CD8-positive, alpha-beta memory T cell (primary cell): Measurements from ENCODE around the gene EVA1A. TPM values are rescaled to one million over a fixed set of nuclear protein-coding genes. Genes with fewer than 3 reads are reported as not detected.

Experiments
- CTCF ChIA-PET: fragments of 350-600 bp; sonication (Branson Sonifier 250); formaldehyde crosslinking; loops from one replicate; lab custom pipeline; 2021; ENCODE audit warnings: antibody characterized with exemption; lab: Charles Lee
- POLR2A ChIA-PET: fragments of 350-600 bp; sonication (Branson Sonifier 250); formaldehyde crosslinking; loops from one replicate; lab custom pipeline; 2021; ENCODE audit warnings: antibody characterized with exemption; lab: Charles Lee
- DNase-seq, 5 donors: peaks; one replicate each; pipeline versions ENCODE4 v3.0.0 to v3.0.0-alpha.2; 2020 to 2022; ENCODE audit warnings: mixed read lengths in 1 of 5
- H3K27ac ChIP-seq: one replicate; pipeline ENCODE4 v1.7.0; 2013; ENCODE audit warnings: low read depth, mild to moderate bottlenecking, low read length, moderate library complexity
- H3K27me3 ChIP-seq: 2 replicates; pipeline ENCODE4 v1.7.0; 2013; ENCODE audit warnings: low read length, mild to moderate bottlenecking; ENCODE audit not compliant: insufficient read depth, poor library complexity, severe bottlenecking
- H3K36me3 ChIP-seq: 2 replicates; pipeline ENCODE4 v1.7.0; 2013; ENCODE audit warnings: mild to moderate bottlenecking, low read length, moderate library complexity; ENCODE audit not compliant: insufficient read depth
- H3K4me1 ChIP-seq: 2 replicates; pipeline ENCODE4 v1.7.0; 2013; ENCODE audit warnings: mild to moderate bottlenecking, low read length, moderate library complexity; ENCODE audit not compliant: insufficient read depth
- H3K4me3 ChIP-seq: 2 replicates; pipeline ENCODE4 v1.7.0; 2013; ENCODE audit warnings: mild to moderate bottlenecking, low read length
- H3K9me3 ChIP-seq: 2 replicates; pipeline ENCODE4 v1.7.0; 2013; ENCODE audit warnings: mild to moderate bottlenecking, low read length
- H3K27ac Mint-ChIP-seq, 8 donors: one replicate each; pipeline ENCODE4 v1.8.0; 2020 to 2021; ENCODE audit warnings: mixed read lengths in 8 of 8, mild to moderate bottlenecking in 6 of 8, inconsistent platforms in 3 of 8, moderate library complexity in 3 of 8
- H3K27me3 Mint-ChIP-seq, 2 donors: one replicate each; pipeline ENCODE4 v1.8.0; 2020 to 2021; ENCODE audit warnings: mixed read lengths in 2 of 2, mild to moderate bottlenecking in 1 of 2, moderate library complexity in 1 of 2
- H3K36me3 Mint-ChIP-seq, 3 donors: one replicate each; pipeline ENCODE4 v1.8.0; 2020 to 2021; ENCODE audit warnings: mixed read lengths in 3 of 3, inconsistent platforms in 1 of 3, mild to moderate bottlenecking in 1 of 3
- H3K4me1 Mint-ChIP-seq, 3 donors: one replicate each; pipeline ENCODE4 v1.8.0; 2020 to 2021; ENCODE audit warnings: mixed read lengths in 3 of 3, inconsistent platforms in 1 of 3, mild to moderate bottlenecking in 1 of 3
- H3K4me3 Mint-ChIP-seq, 7 donors: one replicate each; pipeline ENCODE4 v1.8.0; 2020 to 2021; ENCODE audit warnings: mixed read lengths in 7 of 7, mild to moderate bottlenecking in 6 of 7, moderate library complexity in 4 of 7, inconsistent platforms in 2 of 7
- H3K9me3 Mint-ChIP-seq, 5 donors: one replicate each; pipeline ENCODE4 v1.8.0; 2020 to 2022; ENCODE audit warnings: mixed read lengths in 5 of 5, mild to moderate bottlenecking in 3 of 5, moderate library complexity in 2 of 5, inconsistent platforms in 1 of 5
- polyA plus RNA-seq: library from polyadenylated mRNA; unstranded; fragments of 300-500 nt; fragmentation: Illumina TruSeq; gene quantifications from one replicate; pipeline ENCODE4 v1.2.3, GENCODE V29; 2021
- total RNA-seq, 2 experiments: library from RNA; stranded (reverse); gene quantifications; one replicate each; pipeline ENCODE4 v1.2.3, GENCODE V29; 2021

The EVA1A gene
- total and polyA plus RNA-seq, 3 experiments from 2014 or later, result not detected

- POLR2A ChIA-PET, result no interaction called here
- peaks cover 4% of the 10 kb centered on the region for H3K4me1 ChIP-seq
- Mint-ChIP-seq H3K4me3 (no peak overlapping the region), H3K27me3 (peaks cover 36 to 61% of the 10 kb centered on the region in 2 donors), H3K27ac (no peak overlapping the region), H3K4me1 (peaks cover 0 to 6% (median 0%) of the 10 kb centered on the region in 3 donors), H3K36me3 (no peaks in the 10 kb centered on the region), H3K9me3 (no peaks in the 10 kb centered on the region)
- H3K27me3 ChIP-seq, result peaks cover 10% of the 10 kb centered on the region
- H3K27ac ChIP-seq, result no peak overlapping the region
- no peak overlapping the region for H3K4me3 ChIP-seq
- CTCF ChIA-PET, result interaction anchor here (1.5 kb wide), 1 partner anchor 10 kb away, joined by 3 read pairs; no protein-coding TSS in a partner anchor
- DNase-seq, result no peak
- no peaks in the 10 kb centered on the region for H3K9me3 ChIP-seq
- no peaks in the 10 kb centered on the region for H3K36me3 ChIP-seq
These were observed 45.2 kb upstream of the EVA1A start for GRCh38 chr2:75605770-75606529.

GRCh38 chr2:75604484-75604883, 43.7 kb upstream of the EVA1A start:
- no peak for DNase-seq
- Mint-ChIP-seq H3K27me3 (peaks cover 31 to 54% of the 10 kb centered on the region in 2 donors), H3K27ac (no peak overlapping the region), H3K36me3 (no peaks in the 10 kb centered on the region), H3K4me1 (peaks cover 0 to 6% (median 0%) of the 10 kb centered on the region in 3 donors), H3K9me3 (no peaks in the 10 kb centered on the region), H3K4me3 (no peak overlapping the region)
- Histone ChIP-seq H3K27ac (no peak overlapping the region), H3K36me3 (no peaks in the 10 kb centered on the region), H3K9me3 (no peaks in the 10 kb centered on the region), H3K4me1 (peaks cover 4% of the 10 kb centered on the region), H3K27me3 (peaks cover 5% of the 10 kb centered on the region), H3K4me3 (no peak overlapping the region)
- POLR2A ChIA-PET, result no interaction called here
- CTCF ChIA-PET, result no interaction called here

DNA sequence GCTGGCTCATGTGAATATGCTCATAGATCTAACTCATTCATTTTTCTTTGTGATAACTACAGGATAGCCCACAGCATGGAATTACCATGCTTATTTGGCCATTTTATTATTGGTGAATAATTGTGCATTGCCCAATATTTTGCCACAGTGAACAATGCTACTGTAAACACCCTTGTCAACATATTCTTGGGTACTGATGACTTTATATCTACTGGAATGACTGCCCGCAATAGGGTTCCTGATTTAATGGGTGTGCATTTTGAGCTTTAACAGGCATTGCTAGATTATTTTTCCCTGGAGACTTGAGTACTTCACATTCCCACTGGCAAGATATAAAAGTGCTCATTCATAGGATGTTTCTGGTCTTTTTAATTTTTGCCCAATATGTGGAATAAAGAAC, 42.7 kb upstream of the EVA1A start:
- H3K4me1 ChIP-seq, result no peaks in the 10 kb centered on the region
- Mint-ChIP-seq H3K36me3 (no peaks in the 10 kb centered on the region), H3K27me3 (peaks cover 22 to 44% of the 10 kb centered on the region in 2 donors), H3K27ac (no peak overlapping the region), H3K4me3 (no peak overlapping the region), H3K4me1 (peaks cover 0 to under 1% (median 0%) of the 10 kb centered on the region in 3 donors), H3K9me3 (no peaks in the 10 kb centered on the region)
- H3K9me3 ChIP-seq, result no peaks in the 10 kb centered on the region
- no peak for DNase-seq
- POLR2A ChIA-PET, result no interaction called here
- peaks cover 3% of the 10 kb centered on the region for H3K27me3 ChIP-seq
- H3K36me3 ChIP-seq, result no peaks in the 10 kb centered on the region
- CTCF ChIA-PET, result no interaction called here
- no peak overlapping the region for H3K4me3 ChIP-seq
- no peak overlapping the region for H3K27ac ChIP-seq

DNA sequence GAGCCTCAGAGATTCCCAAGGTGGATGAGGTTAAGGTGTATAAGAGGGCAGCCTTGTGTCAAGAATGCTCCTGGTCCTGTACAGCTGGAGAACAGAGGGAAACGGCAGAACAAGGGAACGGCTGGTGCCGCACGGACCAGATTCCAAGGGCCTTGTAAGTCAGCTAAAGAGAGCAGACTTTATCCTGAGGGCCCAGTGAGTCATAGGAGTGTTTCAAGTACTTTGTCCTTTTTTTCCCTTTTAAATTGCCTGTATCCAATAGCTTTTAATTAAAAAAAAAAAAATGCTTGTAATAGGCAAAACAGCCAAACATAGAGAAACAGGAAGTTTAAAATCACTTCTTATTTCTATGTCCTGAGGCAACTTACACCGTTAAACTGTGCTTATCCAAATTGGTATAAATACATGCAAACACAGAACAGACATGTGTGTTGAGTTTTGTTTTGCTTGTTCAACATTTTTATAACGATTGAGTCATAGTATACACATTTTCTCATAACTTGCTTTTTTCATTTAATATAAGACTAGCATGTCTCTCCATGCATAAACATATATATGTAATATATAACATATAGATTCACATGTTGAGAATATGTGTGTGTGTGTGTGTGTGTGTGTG, 42.1 kb upstream of the EVA1A start:
- no peak overlapping the region for H3K27ac Mint-ChIP-seq
- H3K36me3 Mint-ChIP-seq, result no peaks in the 10 kb centered on the region
- H3K27me3 Mint-ChIP-seq, result peaks cover 18 to 39% of the 10 kb centered on the region in 2 donors
- Histone ChIP-seq H3K4me1 (no peaks in the 10 kb centered on the region), H3K9me3 (no peaks in the 10 kb centered on the region), H3K27ac (no peak overlapping the region), H3K27me3 (peaks cover 3% of the 10 kb centered on the region), H3K36me3 (no peaks in the 10 kb centered on the region), H3K4me3 (no peak overlapping the region)
- H3K4me3 Mint-ChIP-seq, result no peak overlapping the region
- ChIA-PET CTCF (no interaction called here), POLR2A (no interaction called here)
- no peaks in the 10 kb centered on the region for H3K4me1 Mint-ChIP-seq
- H3K9me3 Mint-ChIP-seq, result no peaks in the 10 kb centered on the region
- DNase-seq, result no peak

DNA sequence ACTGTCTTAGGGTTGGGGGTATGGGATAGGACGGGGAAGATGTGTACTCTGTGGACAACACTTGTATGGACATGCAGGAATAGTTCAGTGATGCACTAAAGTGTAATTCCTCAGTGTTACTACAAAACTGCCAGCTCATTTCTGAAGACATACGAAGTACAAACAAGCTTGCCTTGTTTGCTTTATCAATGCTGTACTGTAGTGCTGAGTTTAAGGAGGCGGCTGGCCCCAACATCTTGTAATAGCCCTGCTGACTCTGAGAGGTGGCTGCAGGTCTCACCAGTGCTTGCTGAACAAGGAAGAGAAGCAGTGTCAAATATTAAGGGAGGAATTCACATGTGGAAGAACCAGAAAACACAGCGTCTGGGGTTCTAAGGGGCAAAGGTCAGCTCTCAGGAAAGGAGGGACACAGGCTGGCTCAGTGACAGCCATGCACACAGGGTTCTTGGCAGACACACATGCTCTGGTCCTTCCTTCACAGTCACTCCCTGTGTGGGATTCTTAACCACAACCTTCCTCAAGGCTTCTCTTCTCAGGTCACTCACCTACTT, 39.8 kb upstream of the EVA1A start:
- H3K9me3 ChIP-seq, result no peaks in the 10 kb centered on the region
- no peak overlapping the region for H3K4me3 ChIP-seq
- Mint-ChIP-seq H3K36me3 (no peaks in the 10 kb centered on the region), H3K4me1 (no peaks in the 10 kb centered on the region), H3K27me3 (peaks cover 7 to 18% of the 10 kb centered on the region in 2 donors), H3K9me3 (no peaks in the 10 kb centered on the region), H3K27ac (peak overlapping the region in 1 of 8 donors; percentile 44), H3K4me3 (no peak overlapping the region)
- H3K36me3 ChIP-seq, result no peaks in the 10 kb centered on the region
- H3K27ac ChIP-seq, result no peak overlapping the region
- H3K27me3 ChIP-seq, result no peaks in the 10 kb centered on the region
- POLR2A ChIA-PET, result no interaction called here
- DNase-seq, result no peak
- no peaks in the 10 kb centered on the region for H3K4me1 ChIP-seq
- CTCF ChIA-PET, result interaction anchor here (0.9 kb wide), 1 partner anchor 8 kb away, joined by 3 read pairs; no protein-coding TSS in a partner anchor

DNA sequence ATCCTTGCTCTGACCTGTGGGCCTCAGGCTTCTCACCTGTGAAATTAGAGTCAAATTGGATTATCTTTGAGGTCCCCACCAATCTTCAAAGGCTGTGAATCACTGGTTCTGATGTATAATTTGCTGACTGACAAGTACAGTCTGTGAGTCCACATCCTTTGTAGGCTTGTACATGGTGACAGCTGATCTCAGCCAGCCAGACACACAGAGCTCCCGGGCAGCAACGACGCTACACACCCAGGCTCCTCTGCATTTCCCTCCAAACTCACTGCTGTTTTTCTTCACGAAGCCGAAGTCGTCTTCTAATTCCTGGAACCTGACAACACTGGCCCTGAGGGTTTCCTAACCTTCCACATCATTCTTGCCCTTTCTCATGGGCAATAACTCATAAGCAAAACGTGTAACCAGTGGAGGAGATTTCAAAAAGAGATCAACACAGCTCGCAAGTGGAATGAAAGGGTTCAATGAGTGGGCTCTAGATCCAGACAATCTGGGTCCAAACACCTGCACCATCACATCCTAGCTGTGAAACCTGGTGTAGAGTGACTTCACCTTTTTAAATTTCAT, 37.9 kb upstream of the EVA1A start:
- Mint-ChIP-seq H3K27me3 (peaks cover 0 to 3% of the 10 kb centered on the region in 2 donors), H3K27ac (no peak overlapping the region), H3K9me3 (no peaks in the 10 kb centered on the region), H3K4me3 (no peak overlapping the region), H3K4me1 (no peaks in the 10 kb centered on the region), H3K36me3 (no peaks in the 10 kb centered on the region)
- CTCF ChIA-PET, result interaction anchor here (1.3 kb wide), 1 partner anchor 10 kb away, joined by 3 read pairs; no protein-coding TSS in a partner anchor
- H3K27ac ChIP-seq, result no peak overlapping the region
- no peak overlapping the region for H3K4me3 ChIP-seq
- H3K36me3 ChIP-seq, result no peaks in the 10 kb centered on the region
- no peaks in the 10 kb centered on the region for H3K9me3 ChIP-seq
- no peaks in the 10 kb centered on the region for H3K27me3 ChIP-seq
- POLR2A ChIA-PET, result no interaction called here
- DNase-seq, result no peak
- H3K4me1 ChIP-seq, result no peaks in the 10 kb centered on the region

GRCh38 chr2:75597949-75598348, 37.2 kb upstream of the EVA1A start:
- Histone ChIP-seq H3K27ac (no peak overlapping the region), H3K4me1 (no peaks in the 10 kb centered on the region), H3K36me3 (no peaks in the 10 kb centered on the region), H3K9me3 (no peaks in the 10 kb centered on the region), H3K27me3 (no peaks in the 10 kb centered on the region), H3K4me3 (no peak overlapping the region)
- CTCF ChIA-PET, result no interaction called here
- peaks cover 0 to 3% of the 10 kb centered on the region in 2 donors for H3K27me3 Mint-ChIP-seq
- no peaks in the 10 kb centered on the region for H3K36me3 Mint-ChIP-seq
- no peaks in the 10 kb centered on the region for H3K4me1 Mint-ChIP-seq
- H3K27ac Mint-ChIP-seq, result no peak overlapping the region
- POLR2A ChIA-PET, result no interaction called here
- H3K9me3 Mint-ChIP-seq, result no peaks in the 10 kb centered on the region
- H3K4me3 Mint-ChIP-seq, result no peak overlapping the region
- no peak for DNase-seq

DNA sequence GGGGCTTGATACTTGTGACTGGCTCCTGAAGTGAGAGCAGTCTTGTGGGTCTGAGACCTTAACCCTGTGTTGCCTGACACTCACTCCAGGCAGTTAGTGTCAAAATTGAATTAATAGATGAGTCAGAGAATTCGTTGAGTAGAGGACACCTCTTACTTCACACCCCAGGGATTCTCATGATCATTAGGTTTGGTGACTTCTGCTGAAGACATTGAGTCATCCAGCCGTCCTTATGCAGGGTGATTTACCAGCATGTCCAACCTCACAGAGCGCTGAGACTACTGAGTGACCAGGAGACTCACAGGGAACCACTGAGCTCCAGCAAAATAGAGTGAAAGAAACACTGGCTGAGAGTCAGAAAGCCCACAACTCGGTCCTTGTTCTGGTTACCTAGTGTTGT, 36.0 kb upstream of the EVA1A start:
- Histone ChIP-seq H3K9me3 (no peaks in the 10 kb centered on the region), H3K36me3 (no peaks in the 10 kb centered on the region), H3K4me3 (no peak overlapping the region), H3K4me1 (no peaks in the 10 kb centered on the region), H3K27ac (no peak overlapping the region), H3K27me3 (no peaks in the 10 kb centered on the region)
- H3K27me3 Mint-ChIP-seq, result peaks cover 0 to 3% of the 10 kb centered on the region in 2 donors
- no peak overlapping the region for H3K4me3 Mint-ChIP-seq
- no peaks in the 10 kb centered on the region for H3K9me3 Mint-ChIP-seq
- H3K4me1 Mint-ChIP-seq, result no peaks in the 10 kb centered on the region
- ChIA-PET POLR2A (no interaction called here), CTCF (interaction anchor here (2.2 kb wide), 1 partner anchor 13 kb away, joined by 10 read pairs; no protein-coding TSS in a partner anchor)
- no peak overlapping the region for H3K27ac Mint-ChIP-seq
- DNase-seq, result no peak
- no peaks in the 10 kb centered on the region for H3K36me3 Mint-ChIP-seq
